IPS DF 4.7 (cell line): ENCODE measurements around the gene AADACL4.

Experiments
- DNase-seq: peaks from one replicate; pipeline ENCODE4 v3.0.0-alpha.2; 2013; ENCODE audit warnings: low spot score; ENCODE audit errors: extremely low read depth

Gene AADACL4

DNA sequence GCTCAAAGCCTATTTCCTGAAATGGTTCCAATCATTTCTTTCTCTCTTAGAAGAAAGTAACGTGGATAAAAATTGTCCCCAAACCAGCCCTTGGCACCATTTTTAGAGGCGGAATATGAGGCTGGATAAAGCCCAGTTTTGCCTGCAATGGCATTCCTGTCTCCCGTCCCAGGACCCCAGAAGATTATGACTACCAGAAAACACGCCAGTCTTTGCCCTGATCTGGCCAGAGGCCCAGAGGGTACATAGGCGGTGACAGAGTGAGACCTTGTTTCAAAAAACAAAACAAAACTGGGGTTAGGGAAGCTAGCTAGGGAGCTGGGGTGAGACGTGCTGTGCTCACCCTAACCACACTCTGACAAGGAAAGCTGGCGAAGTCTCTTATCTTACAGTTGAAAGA lies at the start of gene AADACL4:
TSS of gene AADACL4 (plus strand) at position 301 of the 400 bp plus-strand sequence. CDS start 462 bp downstream, outside the sequence.
- DNase-seq = no peak

DNA sequence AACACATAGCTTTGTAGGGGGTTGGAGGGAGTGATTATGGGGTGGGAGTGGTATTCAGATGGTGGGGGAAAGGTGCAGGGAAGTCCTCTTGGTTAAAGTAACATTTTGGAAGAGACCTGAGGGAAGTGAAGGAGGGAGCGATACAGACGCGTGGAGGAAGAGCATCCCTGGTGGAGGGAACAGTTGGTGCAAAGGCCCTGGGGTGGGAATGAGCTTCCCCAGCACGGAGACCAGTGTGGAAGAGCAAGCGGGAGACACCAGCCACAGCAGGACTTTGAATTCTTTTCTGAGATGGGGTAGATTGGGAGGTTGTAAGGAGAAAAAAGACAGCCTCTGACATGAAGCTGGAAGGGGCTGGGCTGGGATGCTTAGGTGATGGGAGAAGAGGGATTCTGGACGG lies 49.4 kb upstream of the AADACL4 start:
- DNase-seq = no peak

DNA sequence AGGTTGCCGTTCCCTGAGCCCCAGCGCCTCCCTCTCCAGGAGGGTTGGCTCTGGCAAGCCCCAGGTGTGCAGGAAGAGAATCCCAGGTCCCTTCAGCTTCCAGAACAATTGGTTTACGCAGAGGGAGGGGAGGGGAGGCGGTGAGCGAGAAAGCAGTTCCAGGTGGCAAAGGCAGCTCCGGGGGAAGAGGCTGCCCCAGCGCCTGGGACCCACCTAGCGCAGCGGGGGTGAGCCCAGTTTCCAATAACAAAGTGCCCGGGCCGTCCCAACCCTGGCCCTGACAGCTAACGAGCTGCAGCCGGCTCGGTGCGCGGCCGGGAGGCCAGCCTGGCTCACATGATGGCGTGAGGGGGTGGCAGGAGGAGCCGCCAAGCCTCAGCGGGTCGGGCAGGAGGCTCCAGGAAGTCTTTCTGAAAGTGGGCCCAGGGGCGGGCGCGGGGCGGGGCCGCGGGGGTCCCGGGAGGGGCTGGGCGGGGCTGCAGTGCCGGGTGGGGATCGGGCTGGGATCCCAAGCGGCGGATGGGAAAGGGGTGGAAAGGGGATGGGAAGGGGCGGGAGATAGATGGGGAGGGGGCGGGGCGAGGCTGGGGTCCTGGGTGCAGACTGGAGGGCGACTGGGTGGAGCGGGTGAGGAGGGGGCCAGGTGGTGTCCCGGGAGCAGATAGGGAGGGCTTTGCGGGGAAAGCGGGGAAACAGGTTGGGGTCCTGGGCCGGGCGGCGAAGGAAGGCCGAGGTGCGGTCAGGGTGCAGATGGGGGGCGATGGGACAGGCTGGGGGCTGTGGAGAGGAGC lies 48.7 kb upstream of the AADACL4 start:
- DNase-seq = no peak

DNA sequence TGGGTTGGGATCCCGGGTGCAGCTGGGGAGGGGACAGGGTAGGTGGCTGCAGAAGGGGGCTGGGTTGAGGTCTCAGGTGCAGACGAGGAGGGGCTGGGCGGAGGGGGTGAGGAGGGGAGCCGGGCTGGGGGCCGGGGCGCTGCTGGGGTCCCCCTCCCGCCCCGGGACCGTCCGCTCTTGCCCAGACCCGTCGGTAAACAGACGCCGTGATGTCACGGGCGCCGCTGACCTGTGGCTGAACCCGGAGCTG lies 48.2 kb upstream of the AADACL4 start:
- DNase-seq = no peak

DNA sequence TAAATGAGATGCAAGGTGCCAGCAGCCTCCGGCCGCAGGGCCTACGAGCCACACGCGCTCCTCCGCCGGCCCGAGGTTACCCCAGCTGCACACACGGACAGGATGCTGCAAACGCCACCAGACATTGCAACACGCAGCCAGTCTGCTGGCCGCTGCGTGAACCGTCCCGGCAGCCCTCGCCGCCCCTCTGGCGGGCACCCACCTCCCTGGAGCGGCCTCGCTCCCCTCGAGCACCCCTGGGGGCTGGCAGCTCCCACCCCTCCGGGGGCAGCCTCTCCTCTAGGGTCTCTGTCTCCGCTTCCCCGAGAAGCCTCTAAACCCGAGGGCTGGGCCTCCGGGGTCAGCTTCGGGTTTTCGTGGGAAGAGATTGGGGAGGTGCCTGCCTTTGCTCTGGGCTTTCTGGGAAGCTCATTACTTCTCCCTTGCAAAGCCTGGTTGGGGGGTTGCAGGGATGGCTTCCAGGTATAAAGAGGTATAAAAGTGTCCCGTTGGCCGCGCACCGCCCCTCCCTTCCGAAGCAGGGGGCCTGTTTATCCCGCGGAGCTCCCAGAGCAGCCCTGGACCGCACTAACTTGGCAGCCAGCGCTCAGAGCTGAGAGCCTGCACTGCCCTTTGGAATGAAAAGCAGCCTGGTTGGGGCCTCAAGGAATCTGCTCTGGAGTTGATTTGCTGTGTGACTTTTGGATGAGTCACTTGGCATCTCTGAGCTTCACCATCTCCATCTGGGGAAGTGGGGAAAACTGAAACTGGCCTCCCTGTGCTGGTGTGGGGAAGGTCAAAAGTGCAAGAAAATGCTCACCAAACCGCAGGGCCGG lies 47.7 kb upstream of the AADACL4 start:
- DNase-seq = no peak

DNA sequence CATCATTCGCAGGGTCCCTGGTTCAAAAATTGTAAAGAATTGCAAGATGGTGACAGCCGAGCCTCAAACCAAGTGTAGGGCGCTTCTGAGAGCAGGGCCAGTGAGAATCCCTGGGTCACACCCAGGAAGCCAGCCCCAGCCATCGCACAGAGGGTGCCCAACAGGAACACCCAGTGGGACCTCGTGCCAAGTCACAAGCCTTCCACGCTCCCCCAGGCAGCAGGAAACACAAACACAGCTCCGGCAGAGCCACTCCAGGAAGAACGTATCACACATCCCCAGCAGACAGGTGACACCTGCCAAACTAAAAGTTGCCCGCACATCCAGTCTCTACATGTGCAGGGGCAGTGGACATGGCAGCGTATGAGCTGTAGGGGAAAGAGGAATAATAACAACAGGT lies 46.1 kb upstream of the AADACL4 start:
- DNase-seq = no peak

DNA sequence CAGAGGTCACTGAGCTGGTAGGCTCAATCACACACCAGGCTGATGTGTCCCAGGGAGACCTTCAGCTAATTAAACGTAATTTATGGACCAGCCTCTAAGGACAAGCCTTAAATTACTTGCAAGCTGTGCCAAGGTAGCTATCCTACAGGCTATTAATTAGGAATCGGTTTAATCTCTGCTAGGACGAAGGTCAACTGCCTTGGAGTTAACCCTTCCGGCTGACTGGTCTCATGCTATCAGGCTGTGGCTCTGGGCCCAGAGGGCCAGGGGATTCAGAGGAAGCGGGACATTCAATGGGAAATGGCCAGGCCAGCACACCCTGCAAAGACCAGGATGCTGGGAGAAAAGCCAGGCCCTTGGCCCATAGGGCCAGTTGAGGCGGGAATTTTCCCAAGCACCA lies 44.9 kb upstream of the AADACL4 start:
- DNase-seq = no peak

DNA sequence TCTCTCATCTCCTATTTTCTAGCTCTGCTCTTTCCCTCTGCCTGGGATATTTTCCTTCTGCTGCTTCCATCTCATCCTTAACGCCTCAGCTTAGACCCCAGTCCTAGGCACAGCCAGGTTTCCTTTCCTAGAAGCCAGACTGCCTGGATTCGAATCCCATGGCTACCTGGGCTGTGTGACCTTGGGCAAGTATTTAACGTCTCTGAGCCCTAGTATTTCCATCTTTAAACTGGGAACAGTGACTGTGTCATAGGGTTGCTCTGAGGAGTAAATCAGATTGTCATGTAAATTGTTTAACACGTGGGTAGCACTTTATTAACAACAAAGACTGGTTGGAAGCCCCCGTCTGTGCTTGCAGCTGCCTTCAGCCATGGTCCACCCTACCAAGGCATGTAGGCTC lies 44.2 kb upstream of the AADACL4 start:
- DNase-seq = no peak

DNA sequence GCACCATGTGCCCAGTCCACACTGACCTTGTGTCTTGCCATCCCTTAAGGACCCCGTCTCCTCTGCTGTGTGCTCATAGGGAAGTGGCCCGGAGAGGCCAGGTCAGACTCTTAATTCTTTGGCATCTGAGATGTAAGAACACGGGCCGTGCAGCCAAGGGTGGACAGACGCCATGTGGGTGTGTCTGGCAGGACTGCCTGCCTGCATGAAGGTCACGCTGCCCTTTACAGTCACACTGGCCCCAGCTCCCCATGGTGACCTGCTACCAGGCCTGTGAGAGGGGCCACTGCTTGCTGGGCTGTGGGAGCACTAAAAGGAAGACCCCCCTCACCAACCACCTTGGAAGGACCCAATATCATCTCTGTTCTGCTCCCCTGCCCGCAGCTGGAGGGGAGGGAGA lies 43.5 kb upstream of the AADACL4 start:
- DNase-seq = no peak

DNA sequence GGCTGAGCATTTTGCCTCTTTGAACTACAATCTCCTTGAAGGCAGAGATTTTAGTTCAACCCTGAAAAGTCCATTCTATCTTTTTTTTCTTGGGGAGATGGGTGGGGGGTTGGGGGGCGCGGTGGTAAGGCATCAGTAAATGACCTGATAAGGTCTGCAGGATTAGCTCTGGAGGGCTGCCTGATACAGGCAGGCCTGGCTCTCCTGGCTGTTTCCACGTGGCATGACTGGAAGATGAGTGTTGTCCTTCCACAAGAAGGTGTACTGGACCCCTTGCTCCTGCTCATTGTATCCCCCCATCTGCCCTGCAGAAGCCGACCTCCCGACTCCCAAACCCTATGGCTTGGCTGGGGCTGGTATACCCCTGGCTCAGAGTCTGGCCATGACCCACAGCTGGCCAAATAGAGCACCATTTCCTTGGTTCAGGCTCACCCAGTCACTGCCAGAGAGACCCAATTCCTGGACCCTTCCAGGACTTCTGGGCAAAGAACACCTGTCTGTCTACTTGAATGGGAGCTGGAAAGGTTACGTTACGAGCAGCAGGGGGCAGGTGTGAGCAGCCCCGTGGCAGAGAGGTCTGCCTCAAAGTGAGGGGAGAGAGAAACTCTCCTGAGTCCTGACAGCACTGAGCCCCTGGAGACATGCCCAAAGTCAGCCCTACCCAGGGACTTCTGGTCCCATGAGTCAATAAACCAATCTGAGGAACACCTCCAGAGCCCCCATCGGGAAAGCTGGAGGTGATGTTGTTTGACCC lies 42.8 kb upstream of the AADACL4 start:
- no peak for DNase-seq

DNA sequence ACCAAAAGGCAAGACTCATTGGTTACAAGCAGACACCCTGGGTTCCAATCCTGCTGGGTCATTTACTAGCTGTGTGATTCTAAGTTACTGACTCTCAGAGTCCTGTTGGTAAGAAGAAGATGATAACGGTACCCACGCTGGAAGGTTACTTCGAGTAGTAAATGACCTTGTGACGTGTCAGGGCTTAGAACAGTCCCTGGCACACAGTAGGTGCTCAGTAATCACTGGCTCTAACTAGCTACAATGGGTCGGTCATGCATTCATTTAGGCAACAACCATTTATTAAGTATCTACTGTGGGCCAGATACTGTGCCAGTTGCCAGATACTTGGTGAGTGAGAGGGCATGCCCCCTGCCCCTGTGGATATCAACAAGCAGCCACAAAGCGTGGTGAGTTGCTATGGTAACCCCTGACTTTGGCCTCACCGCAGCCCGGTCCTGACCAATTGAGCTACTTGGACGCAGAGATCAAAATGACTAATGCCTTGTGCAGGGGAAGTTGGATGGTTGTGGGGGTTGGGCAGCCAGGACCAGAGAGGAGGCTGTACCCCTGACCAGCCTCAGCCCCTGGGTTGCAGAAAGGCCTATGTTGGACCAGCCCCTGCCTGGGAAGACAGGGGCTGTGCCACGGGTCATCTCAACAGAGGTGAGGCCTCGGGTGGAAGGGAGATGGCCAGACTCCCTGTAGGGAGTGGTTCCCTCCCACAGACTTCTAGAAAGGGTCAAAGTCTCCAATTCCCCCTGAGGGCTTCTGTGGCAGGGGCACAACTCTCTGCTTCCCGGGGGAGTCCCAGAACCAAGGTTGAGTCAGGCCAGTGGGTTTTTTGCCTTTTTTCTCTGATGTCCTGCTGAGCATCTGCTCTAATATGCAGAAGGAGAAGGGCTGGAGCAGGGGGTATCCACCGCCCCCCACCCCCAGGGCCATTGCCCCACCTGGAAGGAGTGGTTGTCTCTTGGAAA lies 41.9 kb upstream of the AADACL4 start:
- no peak for DNase-seq

DNA sequence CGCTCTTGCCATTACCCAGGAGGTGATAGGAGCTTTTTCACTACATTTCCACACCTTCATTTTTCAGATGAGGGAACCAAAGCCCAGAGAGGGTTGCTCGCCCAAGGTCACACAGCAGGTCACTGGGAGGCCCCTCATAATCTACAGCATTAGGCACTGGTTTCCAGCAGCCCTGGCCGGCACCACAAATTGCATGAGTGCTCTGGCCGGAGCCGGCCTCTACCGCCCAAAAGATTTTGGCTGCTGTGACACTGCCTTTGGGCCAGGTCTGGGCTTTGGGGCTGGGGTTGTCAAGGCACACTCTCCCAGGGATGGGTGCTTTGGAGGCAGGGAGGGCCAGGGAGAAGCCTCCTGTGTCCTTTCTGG lies 41.2 kb upstream of the AADACL4 start:
- no peak for DNase-seq

DNA sequence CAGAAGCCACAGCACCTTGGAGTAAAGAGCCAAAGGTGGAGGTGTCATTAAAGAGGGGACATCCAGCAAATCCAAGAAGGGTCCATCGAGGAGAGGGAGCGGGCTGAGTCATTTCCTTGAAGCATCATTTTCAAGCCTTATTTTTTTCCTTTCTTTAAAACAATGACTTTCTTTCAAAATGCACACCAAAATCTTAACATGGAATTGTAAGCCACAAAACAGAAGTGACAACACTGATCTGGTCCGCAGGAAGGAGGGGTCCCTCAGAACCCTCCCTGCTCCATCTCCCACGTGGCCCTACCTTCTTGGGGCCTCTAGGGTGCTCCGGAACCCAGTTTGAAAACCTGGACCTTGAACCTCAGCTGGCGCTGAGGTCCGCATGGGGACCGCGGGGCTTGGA lies 40.7 kb upstream of the AADACL4 start:
- DNase-seq = no peak

DNA sequence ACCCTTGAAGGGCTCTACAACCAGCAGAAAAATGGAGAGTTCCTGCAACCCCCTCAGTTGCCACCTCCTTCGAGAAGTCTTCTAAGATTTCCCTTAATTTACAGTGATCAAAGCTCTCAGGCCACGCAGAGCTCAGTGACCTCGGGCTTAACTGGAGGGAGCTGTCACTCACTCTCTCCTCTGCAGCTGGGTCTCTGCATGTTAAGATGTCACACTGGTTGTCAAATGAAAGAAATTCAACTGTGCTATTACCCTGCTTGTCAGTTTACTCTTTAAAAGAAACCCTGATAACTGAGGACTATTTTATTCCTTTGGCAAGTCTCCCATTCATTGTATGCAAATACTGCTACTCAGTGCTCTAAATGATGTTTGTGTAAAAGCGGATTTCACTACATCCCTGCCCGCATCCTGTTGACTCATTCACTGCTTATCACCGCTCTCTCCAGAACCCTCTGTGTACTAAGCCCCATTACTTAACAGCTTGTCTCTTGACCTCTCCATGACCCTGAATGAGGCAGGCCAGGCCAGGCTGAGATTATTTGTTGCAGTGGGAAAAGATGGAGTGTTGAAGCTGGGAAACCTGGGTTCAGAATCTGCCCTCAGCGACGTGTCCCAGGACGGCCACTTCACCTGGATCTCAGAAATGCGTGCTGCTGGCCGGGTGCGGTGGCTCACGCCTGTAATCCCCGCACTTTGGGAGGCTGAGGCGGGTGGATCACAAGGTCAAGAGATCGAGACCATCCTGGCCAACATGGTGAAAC lies 39.6 kb upstream of the AADACL4 start:
- DNase-seq = no peak

DNA sequence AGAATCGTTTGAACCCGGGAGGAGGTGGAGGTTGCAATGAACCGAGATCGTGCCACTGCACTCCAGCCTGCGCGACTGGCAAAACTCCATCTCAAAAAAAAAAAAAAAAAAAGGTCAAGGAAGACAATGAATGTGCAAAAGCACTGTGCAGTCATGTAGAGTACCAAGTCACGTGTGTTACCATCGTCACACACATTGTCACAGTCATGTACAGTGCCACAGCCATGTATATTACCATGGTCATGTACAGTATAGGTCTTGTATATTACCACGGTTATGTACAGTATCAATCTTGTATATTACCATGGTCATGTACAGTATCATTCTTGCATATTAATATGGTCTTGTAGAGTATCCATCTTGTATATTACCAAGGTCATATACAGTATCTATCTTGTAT lies 38.9 kb upstream of the AADACL4 start:
- no peak for DNase-seq

DNA sequence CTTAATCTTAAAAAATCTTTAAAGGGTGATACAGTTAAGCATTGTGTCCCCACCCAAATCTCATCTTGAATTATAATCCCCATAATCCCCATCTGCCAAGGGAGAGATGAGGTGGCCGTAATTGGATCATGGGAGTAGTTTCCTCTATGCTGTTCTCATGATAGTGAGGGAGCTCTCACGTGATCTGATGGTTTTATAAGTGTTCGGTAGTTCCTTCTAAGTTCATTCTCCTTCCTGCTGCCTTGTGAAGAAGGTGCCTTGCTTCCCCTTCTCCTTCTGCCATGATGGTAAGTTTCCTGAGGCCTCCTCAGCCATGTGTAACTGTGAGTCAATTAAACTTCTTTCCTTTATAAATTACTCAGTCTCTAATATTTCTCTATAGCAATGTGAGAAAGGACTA lies 36.6 kb upstream of the AADACL4 start:
- DNase-seq = no peak

DNA sequence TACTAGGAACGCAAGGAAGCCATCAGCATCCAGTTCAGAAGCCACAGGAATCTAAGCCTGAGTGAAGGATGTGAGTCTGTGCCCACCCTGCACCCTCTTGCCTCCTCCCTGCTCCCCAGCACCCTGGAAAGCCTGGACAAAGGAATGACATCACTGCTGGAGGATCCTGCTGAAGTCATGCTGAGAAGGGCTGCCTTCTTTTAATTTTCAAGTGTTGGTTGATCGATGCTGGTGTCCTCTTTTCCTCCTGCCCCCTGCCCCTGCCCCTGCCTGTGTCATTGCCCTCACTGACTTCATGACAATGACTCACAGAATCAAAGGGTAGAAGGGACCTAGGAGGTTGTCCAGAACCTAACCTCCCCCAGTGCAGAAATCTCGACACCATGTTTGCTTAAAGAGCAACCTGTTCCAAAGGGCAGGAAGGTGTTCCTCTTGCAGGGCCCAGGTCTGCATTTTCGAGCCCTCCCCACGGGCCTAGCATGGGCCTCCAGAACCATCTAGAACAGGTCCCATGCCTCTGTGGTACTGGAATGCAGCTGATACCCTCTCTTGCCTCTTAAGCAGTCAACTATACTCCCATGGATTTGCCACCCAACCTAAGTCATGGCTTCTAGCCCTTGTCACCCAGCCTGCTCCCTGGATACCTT lies 35.5 kb upstream of the AADACL4 start:
- DNase-seq = no peak

DNA sequence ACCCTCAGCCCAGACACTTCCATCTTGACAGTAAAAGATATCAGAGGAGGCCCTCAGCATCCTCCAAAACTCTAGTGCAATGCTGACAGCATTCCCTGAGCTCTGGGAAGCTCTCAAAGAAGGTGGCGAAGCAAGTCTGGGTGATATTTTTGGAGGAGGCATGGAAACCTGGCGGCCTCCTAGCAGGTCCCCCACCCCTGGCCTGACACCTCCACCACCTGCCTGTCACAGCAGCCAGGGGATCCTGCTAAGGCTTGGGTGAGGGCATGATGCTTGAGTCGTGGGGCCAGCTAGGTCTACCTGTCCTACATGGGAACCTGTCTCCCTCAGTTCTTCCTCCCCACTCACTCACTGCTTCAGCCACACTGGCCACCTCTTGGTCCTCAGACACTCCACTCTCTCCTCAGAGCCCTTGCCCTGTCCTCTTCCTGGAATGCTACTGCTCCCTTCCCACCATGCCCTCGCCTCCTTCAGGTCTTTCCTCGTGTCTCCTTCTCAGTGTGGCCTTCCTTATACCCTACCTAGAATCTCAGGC lies 34.3 kb upstream of the AADACL4 start:
- DNase-seq = no peak

DNA sequence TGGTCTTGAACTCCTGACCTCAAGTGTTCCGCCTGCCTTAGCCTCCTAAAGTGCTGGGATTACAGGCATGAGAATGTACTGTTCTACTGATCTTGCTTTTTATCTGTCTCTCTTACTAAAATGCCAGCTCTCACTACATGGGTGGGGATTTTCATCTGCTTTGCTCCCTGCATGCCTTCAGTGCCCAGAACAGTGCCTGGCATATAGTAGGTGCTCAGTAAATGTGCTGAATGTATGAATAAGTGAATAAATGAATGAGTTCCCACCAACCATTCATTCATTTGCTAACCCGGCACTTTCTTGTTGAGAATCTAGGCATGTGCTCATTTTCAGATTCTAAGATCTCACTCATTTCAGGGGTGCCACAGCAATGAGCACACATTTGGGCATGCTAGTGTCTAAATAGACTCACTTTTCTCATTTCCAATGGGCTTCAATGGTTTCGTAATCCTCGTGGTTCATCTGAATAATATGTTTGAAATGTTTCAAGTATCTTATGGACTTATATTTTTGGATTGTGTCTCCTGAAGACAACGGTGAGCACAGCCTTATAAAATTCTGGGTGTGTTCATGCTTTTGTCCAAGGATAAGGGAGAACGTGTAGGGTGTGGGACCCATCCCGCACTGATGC lies 33.5 kb upstream of the AADACL4 start:
- no peak for DNase-seq
